ENCODE data around the gene PHF24.

DNA sequence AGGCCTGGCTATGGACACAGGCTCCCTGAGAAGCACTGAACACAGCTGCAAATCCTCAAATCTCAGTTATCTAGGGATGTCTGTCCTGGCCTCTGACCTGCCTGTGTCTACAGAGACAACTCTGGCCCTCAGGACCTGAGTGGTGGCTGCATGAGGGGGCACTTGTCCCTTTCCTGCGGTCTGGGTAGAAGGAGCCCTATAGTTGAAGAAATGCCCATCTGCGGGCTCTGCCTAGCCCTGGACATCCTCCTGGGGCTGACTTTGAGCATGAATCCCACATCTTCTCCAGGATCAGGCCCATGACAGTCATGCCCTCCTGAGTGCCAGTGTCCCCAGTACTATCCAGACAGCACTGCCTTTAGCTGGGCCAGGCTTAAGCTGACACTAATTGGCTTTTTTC, 41.5 kb downstream of the PHF24 start:
- TF ChIP-seq IRF1 (CRISPR knock-in tag; IDR thresholded peaks at IDR 0.05; ENCODE audit: low read depth) (no peak), ZNF264 (CRISPR knock-in tag; IDR thresholded peaks at IDR 0.05) (no peak), SNAPC4 (CRISPR knock-in tag; IDR thresholded peaks at IDR 0.05) (no peak)
- TF ChIP-seq, protein P1, sequence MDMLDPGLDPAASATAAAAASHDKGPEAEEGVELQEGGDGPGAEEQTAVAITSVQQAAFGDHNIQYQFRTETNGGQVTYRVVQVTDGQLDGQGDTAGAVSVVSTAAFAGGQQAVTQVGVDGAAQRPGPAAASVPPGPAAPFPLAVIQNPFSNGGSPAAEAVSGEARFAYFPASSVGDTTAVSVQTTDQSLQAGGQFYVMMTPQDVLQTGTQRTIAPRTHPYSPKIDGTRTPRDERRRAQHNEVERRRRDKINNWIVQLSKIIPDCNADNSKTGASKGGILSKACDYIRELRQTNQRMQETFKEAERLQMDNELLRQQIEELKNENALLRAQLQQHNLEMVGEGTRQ (IDR thresholded peaks at IDR 0.05; ENCODE audit: low read depth, low read length): no peak
- TF ChIP-seq, protein P1 (CRISPR knock-in tag; IDR thresholded peaks at IDR 0.05; ENCODE audit: borderline replicate concordance): no peak
- TF ChIP-seq, protein P2, sequence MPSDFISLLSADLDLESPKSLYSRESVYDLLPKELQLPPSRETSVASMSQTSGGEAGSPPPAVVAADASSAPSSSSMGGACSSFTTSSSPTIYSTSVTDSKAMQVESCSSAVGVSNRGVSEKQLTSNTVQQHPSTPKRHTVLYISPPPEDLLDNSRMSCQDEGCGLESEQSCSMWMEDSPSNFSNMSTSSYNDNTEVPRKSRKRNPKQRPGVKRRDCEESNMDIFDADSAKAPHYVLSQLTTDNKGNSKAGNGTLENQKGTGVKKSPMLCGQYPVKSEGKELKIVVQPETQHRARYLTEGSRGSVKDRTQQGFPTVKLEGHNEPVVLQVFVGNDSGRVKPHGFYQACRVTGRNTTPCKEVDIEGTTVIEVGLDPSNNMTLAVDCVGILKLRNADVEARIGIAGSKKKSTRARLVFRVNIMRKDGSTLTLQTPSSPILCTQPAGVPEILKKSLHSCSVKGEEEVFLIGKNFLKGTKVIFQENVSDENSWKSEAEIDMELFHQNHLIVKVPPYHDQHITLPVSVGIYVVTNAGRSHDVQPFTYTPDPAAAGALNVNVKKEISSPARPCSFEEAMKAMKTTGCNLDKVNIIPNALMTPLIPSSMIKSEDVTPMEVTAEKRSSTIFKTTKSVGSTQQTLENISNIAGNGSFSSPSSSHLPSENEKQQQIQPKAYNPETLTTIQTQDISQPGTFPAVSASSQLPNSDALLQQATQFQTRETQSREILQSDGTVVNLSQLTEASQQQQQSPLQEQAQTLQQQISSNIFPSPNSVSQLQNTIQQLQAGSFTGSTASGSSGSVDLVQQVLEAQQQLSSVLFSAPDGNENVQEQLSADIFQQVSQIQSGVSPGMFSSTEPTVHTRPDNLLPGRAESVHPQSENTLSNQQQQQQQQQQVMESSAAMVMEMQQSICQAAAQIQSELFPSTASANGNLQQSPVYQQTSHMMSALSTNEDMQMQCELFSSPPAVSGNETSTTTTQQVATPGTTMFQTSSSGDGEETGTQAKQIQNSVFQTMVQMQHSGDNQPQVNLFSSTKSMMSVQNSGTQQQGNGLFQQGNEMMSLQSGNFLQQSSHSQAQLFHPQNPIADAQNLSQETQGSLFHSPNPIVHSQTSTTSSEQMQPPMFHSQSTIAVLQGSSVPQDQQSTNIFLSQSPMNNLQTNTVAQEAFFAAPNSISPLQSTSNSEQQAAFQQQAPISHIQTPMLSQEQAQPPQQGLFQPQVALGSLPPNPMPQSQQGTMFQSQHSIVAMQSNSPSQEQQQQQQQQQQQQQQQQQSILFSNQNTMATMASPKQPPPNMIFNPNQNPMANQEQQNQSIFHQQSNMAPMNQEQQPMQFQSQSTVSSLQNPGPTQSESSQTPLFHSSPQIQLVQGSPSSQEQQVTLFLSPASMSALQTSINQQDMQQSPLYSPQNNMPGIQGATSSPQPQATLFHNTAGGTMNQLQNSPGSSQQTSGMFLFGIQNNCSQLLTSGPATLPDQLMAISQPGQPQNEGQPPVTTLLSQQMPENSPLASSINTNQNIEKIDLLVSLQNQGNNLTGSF (CRISPR knock-in tag; IDR thresholded peaks at IDR 0.05): no peak
